Adrenal gland (tissue), 12 donors: ENCODE data around the gene PRKG1. TPM values are rescaled to one million over a fixed set of nuclear protein-coding genes. Genes with fewer than 3 reads are reported as not detected.

ENCODE experiments used
- DNase-seq, 7 donors: peaks; one replicate each; pipeline ENCODE4 v3.0.0-alpha.2; 2019 to 2020
- H3K27ac ChIP-seq, 5 donors: fragments of 200-600 bp; sonication (generic) in 4 of 5; 1 replicate in 3 of 5; 2 replicates in 2 of 5; pipeline versions ENCODE4 v1.5.1 to v1.8.0; 2016 to 2020; ENCODE audit warnings: mild to moderate bottlenecking in 1 of 5
- H3K27me3 ChIP-seq: fragments of 200-600 bp; 2 replicates; pipeline ENCODE4 v1.8.0; 2021
- H3K36me3 ChIP-seq, 2 donors: fragments of 200-600 bp; replicated peaks in 1 of 2; 1 replicate in 1 of 2; 2 replicates in 1 of 2; pipeline versions ENCODE4 v1.5.1 to v1.8.0; 2018 to 2022
- H3K4me1 ChIP-seq, 2 donors: fragments of 200-600 bp; replicated peaks in 1 of 2; 1 replicate in 1 of 2; 2 replicates in 1 of 2; pipeline versions ENCODE4 v1.5.1 to v1.8.0; 2018 to 2021
- H3K4me3 ChIP-seq, 4 donors: fragments of 200-600 bp; sonication (generic) in 3 of 4; one replicate each; pipeline ENCODE4 v1.5.1; 2016 to 2018
- H3K9me3 ChIP-seq, 3 donors: fragments of 200-600 bp; sonication (generic) in 1 of 3; replicated peaks in 1 of 3; 1 replicate in 2 of 3; 2 replicates in 1 of 3; pipeline versions ENCODE4 v1.5.1 to v1.8.0; 2016 to 2021
- POLR2A ChIP-seq, 2 donors: fragments of 450-650 bp; IDR thresholded peaks; one replicate each; pipeline ENCODE4 v1.6.1; 2017; ENCODE audit warnings: antibody characterized with exemption in 2 of 2, mild to moderate bottlenecking in 2 of 2, moderate library complexity in 1 of 2
- WGBS, 4 donors: extraction: QIAGEN DNeasy Blood & Tissue Kit in 2 of 4; methylation state at CpG; one replicate each; pipeline versions ENCODE4 v1.1.5 to v1.1.7; 2013 to 2017; 5-methylcytosine and 5-hydroxymethylcytosine counted together
- intact Hi-C, 2 donors: fragments of 100-400 bp; cut with DNase I; formaldehyde crosslinking; loops; one replicate each; pipeline versions ENCODE4 v1.14.1 to v1.15.0; 2022 to 2023
- polyA plus RNA-seq, 3 donors: library from polyadenylated mRNA; stranded (reverse); fragments of 200-250 nt in 2 of 3; fragments of 350-450 nt in 1 of 3; fragmentation: Illumina TruSeq in 1 of 3; extraction: RNeasy Lipid Tissue Mini Kit (QIAGEN cat#74804) in 1 of 3; gene quantifications; one replicate each; pipeline ENCODE4 v1.2.3, GENCODE V29; 2013 to 2014
- total RNA-seq, 9 donors: library from RNA; depleted of rRNA in 4 of 9; stranded (reverse); fragments of >200 nt in 4 of 9; fragments of 120-200 nt in 1 of 9; fragmentation: NEBNext Ultra II Directional in 1 of 9; extraction: Animal tissue kit (Norgen Biotek cat#: 25700) in 1 of 9; gene quantifications; one replicate each; pipeline versions ENCODE4 v1.1.0 to v1.2.4, GENCODE V29; 2013 to 2023
- TF ChIP-seq, protein P1 (sequence below), 6 experiments: fragments of 450-650 bp in 4 of 6; fragments of 200-600 bp in 2 of 6; sonication (generic) in 1 of 6; IDR thresholded peaks; 1 replicate in 5 of 6; 2 replicates in 1 of 6; pipeline versions ENCODE4 v1.5.1 to v1.8.0; 2016 to 2021; ENCODE audit warnings: antibody characterized with exemption in 6 of 6, mild to moderate bottlenecking in 2 of 6, moderate library complexity in 1 of 6
- donor health status: healthy with polysubstance abuse.
- donor health status: Bipolar disorder and iron deficiency.
- donor health status: DM: yes; HTN: yes; CAD: no.
- donor health status: DM: no; HTN: no; CAD: no.
- donor health status: DM: no; HTN: no; CAD: no.
- donor health status: DM: yes; HTN: yes; CAD: no.

PRKG1 gene
- total and polyA plus RNA-seq, 12 donors = 6.9 to 104 (median 29.7) TPM

DNA sequence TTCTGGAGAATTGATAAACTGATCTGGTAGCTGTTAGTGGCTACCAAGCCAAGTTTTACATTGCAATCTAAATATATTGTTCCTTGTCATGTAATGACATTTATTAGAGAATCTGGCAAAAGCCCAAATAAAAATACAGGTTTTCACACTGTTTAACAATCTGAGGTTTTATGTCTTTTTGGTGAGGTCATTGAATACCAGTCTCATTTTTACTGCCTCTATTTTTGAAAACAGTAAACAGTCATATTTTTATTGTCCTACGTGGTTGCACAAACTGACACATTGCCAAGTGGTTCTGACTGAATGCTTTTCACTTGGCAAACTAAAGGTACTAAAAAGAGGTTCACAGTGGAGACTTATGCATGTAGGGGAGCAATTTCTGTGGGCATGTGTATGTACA, 157.5 kb downstream of the PRKG1 start:
- Histone ChIP-seq H3K27me3 (no peaks in the 10 kb centered on the region), H3K4me1 (peaks cover 0 to 16% of the 10 kb centered on the region in 2 donors), H3K4me3 (no peak overlapping the region), H3K27ac (no peak overlapping the region), H3K36me3 (no peaks in the 10 kb centered on the region), H3K9me3 (no peaks in the 10 kb centered on the region)
- intact Hi-C loops = no loop called here
- TF ChIP-seq, protein P1, sequence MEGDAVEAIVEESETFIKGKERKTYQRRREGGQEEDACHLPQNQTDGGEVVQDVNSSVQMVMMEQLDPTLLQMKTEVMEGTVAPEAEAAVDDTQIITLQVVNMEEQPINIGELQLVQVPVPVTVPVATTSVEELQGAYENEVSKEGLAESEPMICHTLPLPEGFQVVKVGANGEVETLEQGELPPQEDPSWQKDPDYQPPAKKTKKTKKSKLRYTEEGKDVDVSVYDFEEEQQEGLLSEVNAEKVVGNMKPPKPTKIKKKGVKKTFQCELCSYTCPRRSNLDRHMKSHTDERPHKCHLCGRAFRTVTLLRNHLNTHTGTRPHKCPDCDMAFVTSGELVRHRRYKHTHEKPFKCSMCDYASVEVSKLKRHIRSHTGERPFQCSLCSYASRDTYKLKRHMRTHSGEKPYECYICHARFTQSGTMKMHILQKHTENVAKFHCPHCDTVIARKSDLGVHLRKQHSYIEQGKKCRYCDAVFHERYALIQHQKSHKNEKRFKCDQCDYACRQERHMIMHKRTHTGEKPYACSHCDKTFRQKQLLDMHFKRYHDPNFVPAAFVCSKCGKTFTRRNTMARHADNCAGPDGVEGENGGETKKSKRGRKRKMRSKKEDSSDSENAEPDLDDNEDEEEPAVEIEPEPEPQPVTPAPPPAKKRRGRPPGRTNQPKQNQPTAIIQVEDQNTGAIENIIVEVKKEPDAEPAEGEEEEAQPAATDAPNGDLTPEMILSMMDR (IDR thresholded peaks at IDR 0.05) = no peak
- no peak for TF ChIP-seq POLR2A (IDR thresholded peaks at IDR 0.05)
- DNase-seq = peak in 3 of 7 donors; percentile 21 to 43 (median 25)
- whole genome bisulfite sequencing, 4 donors = 16 to 30% (median 20%) methylated on average over 1 of the region's 1 CpG

DNA sequence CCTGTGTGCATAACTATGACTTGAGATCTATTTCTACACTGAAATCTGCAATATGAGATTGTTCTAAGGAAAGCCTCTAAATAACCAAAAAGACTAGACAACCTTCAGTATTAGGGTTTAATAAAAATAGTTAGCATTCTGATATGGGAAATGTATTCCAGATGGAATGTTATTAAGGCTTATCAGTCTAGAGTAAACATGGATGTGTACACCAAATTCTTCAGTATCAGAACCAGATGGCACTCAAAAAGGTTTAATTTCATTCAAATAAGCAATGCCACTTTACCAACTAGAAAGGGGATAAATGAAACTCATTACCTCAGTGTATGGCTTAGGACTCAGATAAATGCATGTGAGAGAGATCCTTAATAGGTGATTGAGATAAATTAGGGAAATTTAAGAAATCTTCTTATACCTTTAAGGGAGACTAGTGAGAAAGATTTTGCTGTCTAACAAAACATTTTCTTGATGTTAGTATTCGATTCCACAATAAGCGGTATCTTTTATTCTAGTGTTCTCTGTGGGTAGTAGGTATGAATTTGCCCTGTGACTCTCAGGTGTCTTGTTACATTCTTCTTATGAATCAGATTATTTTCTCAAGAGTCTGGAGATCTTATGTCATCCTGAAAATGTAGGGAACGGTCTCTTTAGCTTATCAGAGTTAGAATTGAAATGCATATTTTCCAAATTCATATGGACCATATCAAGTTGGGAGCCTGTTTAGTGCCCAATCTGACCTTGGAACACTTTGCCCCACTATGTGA, 159.2 kb downstream of the PRKG1 start:
- Histone ChIP-seq H3K4me3 (no peak overlapping the region), H3K27ac (no peak overlapping the region), H3K36me3 (no peaks in the 10 kb centered on the region), H3K27me3 (no peaks in the 10 kb centered on the region), H3K9me3 (no peaks in the 10 kb centered on the region), H3K4me1 (peaks cover 0 to 16% of the 10 kb centered on the region in 2 donors)
- no peak for DNase-seq
- 93 to 97% (median 96%) methylated on average over 3 of the region's 3 CpGs for WGBS, 4 donors
- intact Hi-C loops = no loop called here
- TF ChIP-seq POLR2A (IDR thresholded peaks at IDR 0.05) = no peak

DNA sequence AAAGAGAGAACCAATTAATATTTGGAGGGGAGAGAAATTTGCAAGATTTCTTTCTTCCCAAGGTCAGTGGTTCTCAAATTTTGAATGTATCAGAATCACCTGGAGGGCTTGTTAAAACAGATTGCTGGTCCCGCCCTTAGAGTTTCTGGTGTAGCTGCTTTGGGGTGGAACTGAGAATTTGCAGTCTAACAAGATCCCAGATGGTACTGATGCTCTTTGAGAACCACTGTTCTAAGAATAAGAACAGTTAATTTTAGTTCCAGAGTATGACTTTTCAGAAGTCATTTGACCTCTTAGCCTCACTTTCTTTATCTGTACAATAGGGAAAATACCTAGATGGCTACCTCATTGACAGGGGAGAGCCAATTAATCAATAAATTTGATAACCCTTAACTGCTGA, 161.6 kb downstream of the PRKG1 start:
- intact Hi-C loops = no loop called here
- peaks cover 0 to 14% of the 10 kb centered on the region in 2 donors for H3K4me1 ChIP-seq
- 82 to 97% (median 96%) methylated on average over 1 of the region's 1 CpG for WGBS, 4 donors

DNA sequence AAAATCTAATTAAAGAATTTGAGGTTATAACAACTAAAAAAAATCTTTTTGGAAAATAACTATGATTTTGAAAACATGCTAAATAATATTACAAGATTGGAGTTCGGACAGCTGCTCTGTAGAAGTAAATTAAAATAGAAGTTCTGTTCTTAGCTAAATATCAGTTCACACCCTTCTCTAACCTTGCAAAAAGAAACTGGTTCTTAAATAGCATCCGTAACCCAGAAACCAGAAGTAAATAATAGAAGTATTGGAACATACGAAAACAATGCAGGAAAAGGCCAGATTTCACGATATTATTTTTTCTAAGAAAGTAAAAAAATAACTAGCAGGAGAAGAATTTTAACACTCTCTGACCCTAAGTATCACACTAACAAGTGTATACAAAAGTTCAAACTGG, 164.7 kb downstream of the PRKG1 start:
- TF ChIP-seq, protein P1 (IDR thresholded peaks at IDR 0.05) = no peak
- TF ChIP-seq POLR2A (IDR thresholded peaks at IDR 0.05) = no peak
- Histone ChIP-seq H3K4me3 (no peak overlapping the region), H3K36me3 (no peaks in the 10 kb centered on the region), H3K27me3 (no peaks in the 10 kb centered on the region), H3K4me1 (no peaks in the 10 kb centered on the region), H3K27ac (no peak overlapping the region), H3K9me3 (no peaks in the 10 kb centered on the region)
- 75 to 85% (median 81%) methylated on average over 4 of the region's 4 CpGs for WGBS, 4 donors
- no peak for DNase-seq
- intact Hi-C loops = no loop called here

More for the DNA sequence above, 161.6 kb downstream of the PRKG1 start:
- H3K27ac ChIP-seq = no peak overlapping the region
- no peak overlapping the region for H3K4me3 ChIP-seq
- H3K27me3 ChIP-seq = no peaks in the 10 kb centered on the region
- no peak for DNase-seq
- no peak for TF ChIP-seq POLR2A (IDR thresholded peaks at IDR 0.05)
- TF ChIP-seq, protein P1 (IDR thresholded peaks at IDR 0.05) = no peak
- H3K36me3 ChIP-seq = no peaks in the 10 kb centered on the region
- H3K9me3 ChIP-seq = no peaks in the 10 kb centered on the region

DNA sequence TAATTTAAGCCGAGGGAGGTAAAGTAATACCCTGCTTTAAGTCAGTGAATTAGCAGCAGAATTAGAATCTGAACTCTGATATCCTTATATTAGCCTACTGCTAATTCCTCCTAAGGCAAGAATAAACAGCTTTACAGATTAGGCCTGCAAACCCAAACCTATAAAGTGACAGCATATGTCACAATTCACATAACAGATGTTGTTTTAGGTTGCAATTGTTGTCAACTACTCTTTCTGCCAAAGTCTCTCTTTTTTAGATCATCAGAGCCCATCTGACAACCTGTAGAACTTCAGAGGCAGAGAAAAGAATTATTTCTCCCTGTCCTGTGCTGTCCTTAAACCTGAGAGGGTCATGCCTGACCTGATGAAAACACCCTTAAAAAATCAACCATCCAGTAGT, 167.2 kb downstream of the PRKG1 start:
- intact Hi-C loops = loop anchor here in 1 of 2 donors (10.0 kb wide), 1 partner anchor 167 kb away; the partner anchor contains the start of gene PRKG1
- Histone ChIP-seq H3K27ac (no peak overlapping the region), H3K9me3 (no peaks in the 10 kb centered on the region), H3K36me3 (no peaks in the 10 kb centered on the region), H3K4me3 (no peak overlapping the region), H3K27me3 (no peaks in the 10 kb centered on the region), H3K4me1 (peaks cover 3 to 15% of the 10 kb centered on the region in 2 donors)
- WGBS, 4 donors = 90 to 100% (median 92%) methylated on average over 1 of the region's 1 CpG
- TF ChIP-seq, protein P1 (IDR thresholded peaks at IDR 0.05) = no peak
- no peak for TF ChIP-seq POLR2A (IDR thresholded peaks at IDR 0.05)
- DNase-seq = no peak
